A172 (cell line): ENCODE data around the gene TNFRSF8. TPM values are rescaled to one million over a fixed set of nuclear protein-coding genes. Genes with fewer than 3 reads are reported as not detected.
"Not testable (repeated sequence)": the region's sequence is repeated elsewhere in the genome, so short reads cannot be mapped to it uniquely, and the experiment has no call there.

Experiments
- DNase-seq: peaks from one replicate; pipeline ENCODE4 v3.0.0-alpha.2; 2015; ENCODE audit warnings: low spot score
- total RNA-seq: library from RNA; depleted of rRNA; stranded (reverse); fragments of >200 nt; shearing (Covaris generic); gene quantifications from 2 replicates; pipeline ENCODE4 v1.2.3, GENCODE V29; 2014; rRNA removed

The TNFRSF8 gene
- total RNA-seq = 0.38 TPM in 1 of 2 replicates, not detected in the other

GRCh38 chr1:12063141-12064072 is at the start of gene TNFRSF8:
Gene TNFRSF8 (plus strand): TSS chr1:12063303. CDS start chr1:12063599, 296 bp downstream.
- DNase-seq = no peak

- no peak for DNase-seq
Observed at GRCh38 chr1:12014141-12014991, 48.7 kb upstream of the TNFRSF8 start.

DNA sequence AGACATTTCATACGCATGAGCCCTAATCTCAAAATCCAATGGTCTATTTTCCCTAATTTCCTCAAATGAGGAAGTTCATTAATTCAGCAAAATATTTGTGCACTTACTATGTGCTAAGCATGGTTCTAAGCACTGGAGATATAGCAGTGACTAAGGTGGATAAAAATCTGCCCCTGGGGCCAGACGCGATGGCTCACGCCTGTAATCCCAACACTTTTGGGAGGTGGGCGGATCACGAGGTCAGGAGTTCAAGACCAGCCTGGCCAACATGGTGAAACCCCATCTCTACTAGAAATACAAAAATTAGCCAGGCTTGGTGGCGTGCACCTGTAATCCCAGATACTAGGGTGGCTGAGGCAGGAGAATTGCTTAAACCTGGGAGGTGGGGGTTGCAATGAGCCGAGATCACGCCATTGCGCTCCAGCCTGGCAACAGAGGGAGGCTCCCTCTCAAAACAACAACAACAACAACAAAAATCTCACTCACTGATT is 48.1 kb upstream of the TNFRSF8 start:
- DNase-seq = no peak

DNA sequence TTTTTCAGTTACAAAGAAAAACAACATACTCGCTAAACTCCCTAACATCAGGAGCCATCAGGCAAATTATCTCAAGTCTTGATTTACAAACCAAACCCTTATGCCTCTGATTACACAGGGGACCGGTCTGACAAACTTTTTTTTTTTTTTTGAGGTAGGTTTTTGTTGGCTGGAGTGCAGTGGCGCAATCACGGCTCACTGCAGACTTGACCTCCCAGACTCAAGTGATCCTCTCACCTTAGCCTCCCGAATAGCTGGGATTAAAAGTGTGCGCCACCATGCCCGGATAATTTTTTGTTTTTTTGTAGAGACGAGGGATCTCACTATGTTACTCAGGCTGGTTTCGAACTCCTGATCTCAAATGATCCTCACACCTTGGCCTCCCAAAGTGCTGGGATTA is 47.6 kb upstream of the TNFRSF8 start:
- no peak for DNase-seq

DNA sequence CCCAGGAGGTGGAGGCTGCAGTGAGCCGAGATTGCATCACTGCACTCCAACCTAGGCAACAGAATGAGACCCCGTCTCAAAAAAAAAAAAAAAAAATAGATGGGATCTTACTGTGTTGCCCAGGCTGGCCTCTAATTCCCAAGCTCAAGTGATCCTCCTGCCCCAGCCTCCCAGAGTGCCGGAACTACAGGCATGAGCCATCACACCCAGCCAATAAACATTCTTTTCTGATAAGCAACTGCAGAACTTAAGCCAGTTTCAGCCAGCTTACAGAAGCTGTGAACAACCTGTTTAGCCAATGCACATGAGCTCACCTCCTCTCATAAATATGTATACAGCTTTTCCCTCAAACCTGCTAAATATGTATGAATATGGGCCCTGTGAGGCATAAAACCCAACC is 46.9 kb upstream of the TNFRSF8 start:
- DNase-seq = no peak

- no peak for DNase-seq
Observed at GRCh38 chr1:12019858-12020509, 43.1 kb upstream of the TNFRSF8 start.

GRCh38 chr1:12021616-12022015 is 41.5 kb upstream of the TNFRSF8 start:
- no peak for DNase-seq

DNA sequence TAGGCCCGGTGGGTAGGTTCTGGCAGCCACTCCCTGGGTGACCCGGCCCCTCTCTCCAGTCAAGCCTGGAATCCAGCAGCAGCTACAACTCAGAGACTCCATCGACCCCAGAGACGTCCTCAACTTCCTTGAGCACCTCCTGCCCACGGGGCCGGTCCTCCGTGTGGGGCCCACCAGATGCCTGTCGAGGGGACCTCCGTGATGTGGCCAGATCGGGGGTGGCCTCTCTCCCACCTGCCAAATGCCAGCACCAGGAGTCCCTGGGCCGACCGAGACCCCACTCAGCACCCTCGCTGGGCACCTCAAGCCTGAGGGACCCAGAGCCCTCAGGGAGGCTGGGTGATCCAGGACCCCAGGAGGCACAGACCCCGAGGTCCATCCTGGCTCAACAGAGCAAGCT is 41.1 kb upstream of the TNFRSF8 start:
- DNase-seq = no peak

- DNase-seq = no peak
Observed at GRCh38 chr1:12026586-12026985, 36.5 kb upstream of the TNFRSF8 start.

- no peak for DNase-seq
Observed at GRCh38 chr1:12028248-12028647, 34.9 kb upstream of the TNFRSF8 start.

DNA sequence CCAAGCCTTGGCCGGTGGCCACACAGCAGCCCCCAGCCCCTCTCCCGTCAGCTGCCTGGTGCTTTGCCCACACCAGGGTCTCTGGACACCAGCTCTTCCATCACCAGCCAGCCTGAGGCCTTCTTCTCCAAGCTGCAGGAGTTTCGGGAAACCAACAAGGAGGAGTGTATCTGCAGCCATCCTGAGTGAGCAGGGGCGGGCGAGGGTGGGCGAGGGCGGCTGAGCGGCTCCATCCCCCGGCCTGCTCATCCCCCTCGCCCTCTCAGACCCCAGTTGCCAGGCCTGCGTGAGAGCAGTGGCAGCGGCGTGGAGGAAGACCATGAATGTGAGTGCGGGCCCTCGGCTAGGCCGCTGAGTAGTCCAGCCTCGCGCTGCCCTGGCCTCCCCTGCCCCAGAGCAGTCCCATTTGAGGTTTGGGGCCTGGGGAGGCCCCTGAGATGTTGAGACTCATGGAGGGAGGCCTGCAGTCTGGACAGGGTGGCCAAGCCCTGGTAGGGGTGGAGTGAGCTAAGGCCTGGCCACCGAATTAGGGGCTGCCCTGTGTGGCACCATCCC is 34.1 kb upstream of the TNFRSF8 start:
- no peak for DNase-seq

- DNase-seq = no peak
Observed at GRCh38 chr1:12029720-12030339, 33.3 kb upstream of the TNFRSF8 start.

- no peak for DNase-seq
Observed at GRCh38 chr1:12031039-12031980, 31.8 kb upstream of the TNFRSF8 start.

DNA sequence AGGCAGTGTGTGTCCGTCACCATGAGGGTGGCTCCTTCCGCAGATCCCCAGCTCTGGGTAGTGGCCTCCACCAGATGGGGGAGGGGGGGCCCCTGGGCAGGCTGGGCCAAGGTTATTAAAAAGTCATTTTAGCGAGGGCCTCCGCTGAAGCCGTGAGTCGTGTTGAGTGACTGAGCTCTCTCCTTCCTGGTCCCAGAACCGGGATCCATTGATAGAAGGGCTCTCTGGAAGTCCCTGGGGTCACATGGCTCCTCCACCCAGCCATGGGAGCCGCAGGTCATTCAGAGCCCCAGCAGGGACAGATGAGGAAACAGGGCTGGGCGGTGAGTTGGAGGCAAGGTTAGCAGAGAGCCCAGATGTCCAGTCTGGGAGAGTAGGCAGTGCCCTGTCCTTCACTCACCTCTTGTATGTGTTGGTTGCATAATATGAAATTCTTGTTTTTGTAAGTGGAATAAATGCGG is 30.9 kb upstream of the TNFRSF8 start:
- no peak for DNase-seq

DNA sequence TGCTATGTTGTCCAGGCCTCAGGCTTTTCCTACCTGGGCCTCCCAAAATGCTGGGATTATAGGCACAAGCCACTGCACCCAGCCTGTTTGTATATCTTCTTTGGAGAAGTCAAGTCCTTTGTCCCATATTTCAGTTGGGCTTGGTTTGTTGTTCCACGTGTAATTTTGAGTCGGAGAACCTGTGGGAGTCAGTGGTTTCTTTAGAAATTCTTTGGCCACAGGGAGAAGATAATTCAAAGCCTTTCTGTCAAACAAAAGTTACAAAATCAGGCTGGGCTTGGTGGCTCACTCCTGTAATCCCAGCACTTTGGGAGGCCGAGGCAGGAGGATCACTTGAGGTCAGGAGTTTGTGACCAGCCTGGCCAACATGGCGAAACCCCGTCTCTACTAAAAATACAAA is 29.7 kb upstream of the TNFRSF8 start:
- not testable (repeated sequence) for DNase-seq

- DNase-seq = no peak
Observed at GRCh38 chr1:12034381-12034801, 28.7 kb upstream of the TNFRSF8 start.

- no peak for DNase-seq
Observed at GRCh38 chr1:12035312-12035711, 27.8 kb upstream of the TNFRSF8 start.

- no peak for DNase-seq
Observed at GRCh38 chr1:12037486-12038355, 25.4 kb upstream of the TNFRSF8 start.
